ENCODE results near the gene PAFAH1B2.
"Not testable (repeated sequence)": the region's sequence is repeated elsewhere in the genome, so short reads cannot be mapped to it uniquely, and the experiment has no call there.

PAFAH1B2 gene

DNA sequence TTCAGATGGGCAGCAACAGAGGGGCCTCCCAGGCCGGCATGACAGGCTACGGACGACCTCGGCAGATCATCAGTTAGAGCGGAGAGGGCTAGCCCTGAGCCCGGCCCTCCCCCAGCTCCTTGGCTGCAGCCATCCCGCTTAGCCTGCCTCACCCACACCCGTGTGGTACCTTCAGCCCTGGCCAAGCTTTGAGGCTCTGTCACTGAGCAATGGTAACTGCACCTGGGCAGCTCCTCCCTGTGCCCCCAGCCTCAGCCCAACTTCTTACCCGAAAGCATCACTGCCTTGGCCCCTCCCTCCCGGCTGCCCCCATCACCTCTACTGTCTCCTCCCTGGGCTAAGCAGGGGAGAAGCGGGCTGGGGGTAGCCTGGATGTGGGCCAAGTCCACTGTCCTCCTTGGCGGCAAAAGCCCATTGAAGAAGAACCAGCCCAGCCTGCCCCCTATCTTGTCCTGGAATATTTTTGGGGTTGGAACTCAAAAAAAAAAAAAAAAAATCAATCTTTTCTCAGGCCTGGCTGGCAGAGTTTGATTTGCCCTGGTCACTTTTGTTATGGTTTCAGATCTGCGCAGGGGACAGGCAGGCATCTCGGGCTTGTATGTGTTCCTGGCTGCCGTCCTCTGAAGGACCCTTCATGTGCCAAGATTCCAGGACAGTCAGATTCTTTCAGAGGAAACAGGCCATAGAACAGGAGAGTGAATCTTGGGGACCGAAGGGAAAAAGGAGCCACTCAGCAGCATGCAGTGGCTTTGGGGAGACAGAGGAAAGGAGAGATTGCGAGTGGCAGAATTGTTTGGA is 60.4 kb downstream of the PAFAH1B2 start:
- no peak for DNase-seq

DNA sequence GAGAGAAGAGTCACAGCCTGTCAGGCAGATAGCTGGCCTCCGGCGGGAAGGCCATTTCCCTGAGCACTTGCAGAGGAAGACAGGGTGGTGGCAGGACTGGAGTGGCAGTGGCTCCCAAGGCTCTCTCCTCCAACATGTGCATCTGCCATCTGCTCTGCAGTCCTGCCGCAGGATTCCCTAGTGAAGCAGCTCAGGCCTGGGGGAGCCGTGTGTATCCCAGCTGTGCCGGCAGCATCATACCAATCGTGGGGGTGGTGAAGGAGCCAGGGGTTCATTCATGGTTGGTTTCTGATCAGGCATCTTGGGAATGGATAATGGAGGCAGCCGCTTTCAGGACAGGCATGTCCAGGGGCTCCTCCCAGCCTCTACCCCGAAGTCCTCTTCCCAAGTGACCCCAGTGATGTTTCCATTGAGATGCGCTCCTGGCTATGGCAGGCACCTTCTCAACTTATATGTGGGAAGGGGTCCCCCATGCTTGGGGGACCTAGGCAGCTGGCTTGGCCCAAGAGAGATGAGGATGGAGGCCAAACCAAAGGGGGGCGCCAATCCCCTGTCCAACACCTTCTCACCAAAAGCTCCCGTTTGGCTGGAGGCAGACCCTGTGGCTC is 61.2 kb downstream of the PAFAH1B2 start:
- DNase-seq, result no peak

DNA sequence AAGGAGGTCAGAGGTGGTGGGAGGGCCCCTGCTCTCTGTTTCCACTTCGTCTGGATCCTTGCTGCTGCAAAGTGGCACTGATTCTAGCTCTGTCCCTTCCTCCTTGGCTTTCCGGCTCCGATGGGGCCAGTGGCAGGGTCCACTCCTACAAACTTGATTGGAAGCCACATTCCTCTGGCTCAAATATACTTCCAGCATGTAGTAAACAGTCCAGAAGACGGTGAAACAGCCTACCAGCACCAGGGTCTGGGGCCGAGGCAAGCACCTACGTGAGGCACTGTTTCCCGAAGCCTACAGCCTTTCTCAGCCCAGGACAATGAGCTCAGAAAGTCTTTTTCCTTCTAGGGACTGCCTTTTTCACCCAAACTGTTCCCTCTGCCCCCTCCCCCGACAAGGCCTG is 62.0 kb downstream of the PAFAH1B2 start:
- DNase-seq, result not testable (repeated sequence)

DNA sequence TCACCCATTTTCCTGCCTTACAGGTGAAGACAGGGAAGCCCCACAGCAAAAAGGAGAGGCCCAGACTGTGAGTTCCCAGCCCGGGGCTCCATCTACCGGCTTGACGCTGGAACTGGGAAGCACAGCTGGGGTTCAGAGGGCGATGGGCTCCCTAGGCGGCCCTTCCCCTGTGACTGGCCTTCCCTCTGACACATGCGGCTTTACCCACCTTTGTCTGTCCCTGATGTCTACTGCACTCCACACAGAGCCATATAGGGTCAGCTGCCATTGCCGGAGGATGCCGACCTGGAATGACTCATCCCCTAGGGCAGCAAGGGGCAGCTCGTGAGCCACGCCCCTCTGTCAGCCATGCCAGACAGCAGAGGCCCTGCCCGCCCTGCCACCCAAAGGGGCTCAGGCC is 62.8 kb downstream of the PAFAH1B2 start:
- not testable (repeated sequence) for DNase-seq

DNA sequence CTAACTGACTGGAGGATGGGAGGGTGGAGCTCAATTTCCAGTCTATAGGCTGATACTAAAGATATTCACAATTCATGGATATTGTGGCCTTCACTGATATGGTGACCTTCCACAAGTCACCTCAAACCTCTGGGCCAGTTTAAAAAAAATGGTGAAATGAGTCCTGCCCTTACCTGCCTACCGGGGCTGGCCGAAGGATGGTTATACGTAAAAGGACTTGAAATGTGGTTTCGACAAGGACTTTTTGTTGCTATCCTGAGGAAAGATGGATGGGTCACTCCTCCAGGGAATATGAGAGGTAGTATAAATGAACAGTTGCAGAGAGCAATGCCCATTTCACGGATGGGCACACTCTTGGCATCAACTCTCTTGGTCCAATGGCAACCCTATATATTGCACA is 63.4 kb downstream of the PAFAH1B2 start:
- not testable (repeated sequence) for DNase-seq

DNA sequence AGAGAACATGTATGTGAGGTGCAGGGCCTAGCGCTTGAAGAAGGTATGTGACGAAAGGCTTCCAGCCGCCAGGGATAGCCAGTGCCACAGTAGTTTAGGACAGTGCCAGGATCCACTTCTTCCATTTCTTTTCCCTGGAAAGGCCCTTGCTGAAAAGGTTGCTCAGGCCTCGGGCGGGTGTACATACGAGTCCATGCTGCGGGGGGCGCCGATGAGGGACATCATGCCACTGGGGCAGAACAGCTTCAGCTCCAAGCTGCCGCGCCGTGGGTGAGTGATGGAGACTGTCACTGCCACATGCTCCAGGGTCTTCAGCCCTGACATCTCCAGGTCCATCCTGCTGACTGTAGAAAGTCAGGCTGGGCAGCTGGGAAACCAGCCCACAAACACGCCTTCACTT is 64.6 kb downstream of the PAFAH1B2 start:
- not testable (repeated sequence) for DNase-seq

DNA sequence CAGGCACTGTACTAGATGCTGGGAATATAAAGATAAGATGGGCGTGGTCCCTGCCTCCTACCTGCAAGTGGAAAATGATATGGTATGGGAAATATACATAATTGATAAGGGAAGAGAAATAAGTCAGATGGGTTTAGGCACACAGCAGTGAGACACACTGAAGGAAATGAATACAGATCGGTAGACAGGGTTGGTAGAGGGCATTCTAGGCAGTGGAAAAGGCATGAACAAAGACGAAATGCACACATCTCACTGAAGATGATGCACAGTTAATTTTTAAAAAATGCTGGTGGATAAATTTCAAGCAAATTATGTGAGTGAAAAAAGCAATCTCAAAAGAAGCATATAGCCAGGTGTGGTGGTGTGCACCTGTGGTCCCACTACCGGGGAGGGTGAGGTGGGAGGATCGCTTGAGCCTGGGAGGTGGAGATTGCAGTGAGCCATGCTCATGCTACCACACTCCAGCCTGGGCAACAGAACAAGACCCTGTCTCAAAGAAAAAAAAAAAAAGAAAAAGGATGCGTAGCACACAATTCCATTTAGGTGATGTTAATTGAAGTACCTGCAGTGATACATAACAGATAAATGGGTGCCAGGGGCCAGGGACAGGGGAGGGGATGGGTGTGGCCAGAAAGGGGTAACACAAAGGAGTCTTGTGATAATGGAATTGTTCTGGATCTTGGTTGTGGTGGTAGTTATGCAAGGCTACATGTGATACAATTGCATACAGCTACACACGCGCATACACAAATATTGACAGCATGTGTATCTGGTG is 65.5 kb downstream of the PAFAH1B2 start:
- not testable (repeated sequence) for DNase-seq

DNA sequence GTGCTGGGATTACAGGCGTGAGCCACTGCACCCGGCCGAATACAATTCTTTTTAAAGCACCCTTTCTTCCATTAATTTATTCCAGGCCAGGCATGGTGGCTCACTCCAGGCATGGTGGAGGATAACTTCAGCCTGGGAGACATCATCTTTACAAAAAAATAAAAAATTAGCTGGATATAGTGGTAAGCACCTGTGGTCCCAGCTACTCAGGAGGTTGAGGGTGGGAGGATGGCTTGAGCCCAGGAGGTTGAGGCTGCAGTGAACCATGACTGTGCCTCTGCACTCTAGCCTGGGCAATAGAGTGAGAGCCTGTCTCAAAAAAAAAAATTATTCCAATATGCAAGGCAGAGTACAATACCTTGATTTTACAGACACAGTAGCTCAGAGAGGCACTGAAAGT is 66.5 kb downstream of the PAFAH1B2 start:
- no peak for DNase-seq

DNA sequence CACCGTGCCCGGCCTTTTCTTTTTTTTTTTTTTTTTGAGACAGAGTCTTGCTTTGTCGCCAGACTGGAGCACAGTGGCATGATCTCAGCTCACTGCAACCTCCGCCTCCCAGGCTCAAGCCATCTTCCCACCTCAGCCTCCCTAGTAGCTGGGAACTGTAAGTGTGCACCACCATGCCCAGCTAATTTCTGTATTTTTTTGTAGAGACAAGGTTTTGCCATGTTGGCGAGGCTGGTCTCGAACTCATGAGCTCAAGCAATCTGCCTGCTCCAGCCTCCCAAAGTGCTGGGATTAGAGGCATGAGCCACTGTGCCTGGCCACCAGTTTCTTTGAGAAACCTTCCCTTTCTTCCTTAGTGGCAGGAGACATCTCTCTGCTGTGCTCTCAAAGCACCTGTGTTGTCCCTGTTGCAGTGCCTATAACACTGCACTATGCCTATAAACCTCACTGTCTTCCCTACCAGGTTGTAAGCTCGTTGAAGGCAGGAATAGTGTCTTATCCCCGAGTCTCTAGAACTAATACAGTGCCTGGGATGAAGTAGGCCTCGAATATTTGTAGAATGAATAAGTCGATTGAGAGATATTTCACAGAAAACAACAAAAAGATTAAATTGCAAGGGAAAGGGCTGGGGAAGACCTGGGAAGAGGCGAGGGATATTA is 68.7 kb downstream of the PAFAH1B2 start:
- no peak for DNase-seq

DNA sequence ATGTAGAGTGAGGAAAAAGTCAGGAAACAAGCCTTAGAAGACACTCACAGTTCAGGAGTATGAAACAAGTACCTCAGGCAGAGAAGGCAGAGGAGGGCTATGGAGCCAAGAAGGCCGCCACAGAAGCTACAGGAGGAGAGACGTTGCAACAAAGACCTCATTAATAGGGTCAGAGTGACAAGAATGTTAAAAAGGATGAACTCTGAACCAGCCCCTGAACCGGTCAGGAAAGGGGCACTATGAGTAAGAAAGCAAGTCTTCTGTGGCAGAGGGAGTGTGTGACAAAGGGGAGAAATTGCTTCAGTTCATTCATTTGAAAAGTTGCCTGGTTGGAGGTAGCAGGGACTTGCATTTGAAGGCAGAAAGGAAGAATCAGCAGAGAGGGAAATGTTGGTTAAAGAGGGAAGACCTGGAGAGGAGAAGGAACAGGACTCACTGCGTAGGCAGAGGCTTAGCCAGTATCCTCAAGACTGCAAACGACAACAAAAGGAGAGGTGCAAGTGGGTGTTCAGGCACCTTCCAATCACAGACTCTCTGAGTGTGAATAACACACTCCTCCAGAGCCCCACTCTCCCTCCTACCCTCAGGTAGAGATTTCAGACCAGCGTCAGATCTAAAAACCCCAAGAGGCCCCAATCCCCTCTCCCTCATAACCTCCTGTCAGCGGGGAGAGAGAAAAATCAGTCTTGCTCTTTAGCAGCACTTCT is 70.5 kb downstream of the PAFAH1B2 start:
- no peak for DNase-seq

DNA sequence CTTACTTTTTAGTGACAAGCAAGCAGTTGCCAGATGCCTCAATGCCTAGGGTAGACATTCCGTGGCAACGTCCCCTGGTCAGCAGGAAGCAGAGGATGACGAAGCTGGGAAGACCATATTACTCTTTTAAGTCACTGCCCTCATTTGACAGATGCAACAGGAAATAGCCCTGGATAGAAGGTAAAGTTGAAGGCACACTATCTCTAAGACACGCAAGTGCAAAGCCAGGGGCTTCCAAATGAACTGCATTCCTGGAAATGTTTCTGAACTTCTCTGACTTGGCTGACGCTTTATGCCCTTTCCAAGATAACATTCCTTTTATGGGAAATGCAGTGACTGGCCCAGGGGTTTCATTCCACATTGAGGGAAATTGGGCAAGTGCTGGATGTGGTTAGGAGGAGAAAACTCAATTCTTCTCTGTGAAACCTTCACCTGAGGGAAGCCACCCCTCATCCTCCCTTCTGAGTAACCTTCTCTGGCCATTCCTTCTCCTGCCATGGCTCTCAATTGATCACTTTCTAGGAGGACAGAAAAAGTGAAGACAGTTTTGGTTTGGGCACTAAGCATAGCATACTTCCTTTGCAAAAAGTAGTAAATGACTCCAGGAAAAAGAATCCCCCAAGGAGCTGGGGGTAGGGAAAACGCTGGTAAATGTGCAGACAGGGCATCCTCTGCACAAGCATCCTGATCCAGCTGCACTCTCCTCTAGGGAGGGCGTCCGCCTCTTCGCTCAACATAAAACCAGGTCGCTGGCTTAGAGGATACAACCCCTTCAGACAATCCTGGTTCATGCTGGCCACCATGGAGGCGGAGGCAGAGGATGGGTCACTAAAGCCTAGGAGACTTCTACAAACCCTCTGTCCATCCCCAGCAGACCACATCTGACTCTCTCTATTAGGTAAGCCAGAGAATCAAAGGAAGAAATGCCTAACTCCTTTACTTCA is 73.3 kb downstream of the PAFAH1B2 start:
- no peak for DNase-seq

DNA sequence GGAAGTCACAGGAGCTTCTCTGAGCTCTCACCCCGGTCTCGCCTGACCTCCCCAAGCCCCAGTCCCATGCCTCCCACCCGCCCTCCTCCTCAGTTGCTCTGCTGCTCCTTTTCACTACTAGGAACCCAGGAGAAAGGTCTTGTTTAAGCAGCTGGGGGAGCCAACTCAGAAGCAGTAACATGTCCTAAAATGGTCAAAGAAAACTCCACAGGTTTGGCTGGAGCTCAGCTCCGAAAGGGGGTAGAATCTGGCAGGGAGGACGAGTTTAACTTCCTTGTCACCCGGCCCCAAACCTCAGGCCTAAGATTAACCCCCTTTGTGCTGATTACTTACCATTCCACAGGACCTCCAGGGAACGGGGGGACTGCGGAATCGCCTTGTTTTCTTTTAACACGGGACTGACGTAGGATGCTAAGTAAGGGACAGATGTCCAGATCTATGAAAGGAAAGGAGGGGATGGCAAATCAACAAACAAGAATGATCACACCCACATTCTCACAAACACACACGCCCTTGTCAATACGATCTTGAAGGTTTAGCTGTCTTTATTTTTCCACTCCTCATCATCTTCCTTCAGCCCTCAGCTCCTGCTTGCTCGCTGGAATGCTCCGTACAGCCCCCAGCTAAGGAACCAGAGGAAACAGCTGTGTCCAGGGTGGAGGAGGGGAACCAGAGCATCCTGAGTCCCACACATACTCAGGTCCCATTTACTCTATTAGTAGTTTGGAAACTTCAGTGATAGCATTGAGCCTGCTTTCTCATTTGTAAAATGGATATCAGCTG is 74.2 kb downstream of the PAFAH1B2 start:
- no peak for DNase-seq

DNA sequence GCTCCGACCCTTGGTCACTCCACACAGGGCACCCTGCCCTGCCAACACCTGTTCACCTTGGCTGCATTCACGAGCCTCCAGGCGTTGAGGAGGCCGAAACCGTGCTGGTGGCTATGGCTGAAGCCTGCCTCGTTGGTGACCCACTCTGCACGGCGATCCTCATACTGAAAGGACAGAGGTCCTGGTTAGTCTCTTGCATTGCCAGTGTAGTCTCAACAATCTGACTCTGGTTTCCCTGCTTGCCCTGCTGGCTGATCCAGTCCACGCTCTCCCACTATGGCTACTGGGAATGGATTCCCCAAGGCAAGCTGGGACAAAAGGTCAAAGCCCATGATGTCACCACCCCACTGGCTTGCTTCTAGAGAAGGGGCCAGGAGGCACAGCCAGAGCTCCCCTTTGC is 74.9 kb downstream of the PAFAH1B2 start:
- no peak for DNase-seq

DNA sequence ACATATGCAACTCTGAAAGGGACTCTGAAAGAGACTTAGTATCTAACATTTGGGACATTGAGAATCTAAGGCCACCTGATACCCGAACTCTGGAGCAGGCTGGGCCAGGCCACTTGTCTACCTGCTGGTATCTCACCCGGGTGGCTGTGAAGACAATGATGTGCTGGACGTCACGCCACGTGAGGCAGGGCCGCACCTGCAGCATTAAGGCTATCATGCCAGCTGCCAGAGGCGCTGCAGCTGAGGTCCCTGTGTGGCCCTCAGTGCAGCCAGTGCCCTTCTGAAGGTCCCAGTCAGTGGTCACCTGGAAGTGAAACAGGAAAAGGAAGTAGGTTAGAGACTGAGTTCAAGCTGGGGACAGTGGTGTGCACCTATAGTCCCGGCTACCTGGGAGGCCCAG is 75.4 kb downstream of the PAFAH1B2 start:
- no peak for DNase-seq

DNA sequence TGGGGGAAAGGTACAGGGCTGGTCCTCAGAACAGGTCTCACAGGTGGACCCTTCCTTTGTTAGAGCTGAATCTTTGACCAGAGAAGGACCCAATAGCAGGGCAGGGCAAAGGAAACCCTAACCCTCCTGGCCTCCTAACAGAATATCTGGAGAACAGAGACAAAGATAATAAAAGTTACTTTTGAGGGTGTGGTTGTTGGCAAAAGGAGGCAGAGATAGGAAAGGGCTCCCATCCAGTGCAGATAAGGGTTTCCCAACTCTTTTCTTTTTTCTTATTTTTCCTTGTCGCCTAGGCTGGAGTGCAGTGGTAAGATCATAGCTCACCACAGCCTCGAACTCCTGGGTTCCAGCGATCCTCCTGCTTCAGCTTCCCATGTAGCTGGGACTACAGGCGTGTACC is 75.9 kb downstream of the PAFAH1B2 start:
- DNase-seq, result no peak

DNA sequence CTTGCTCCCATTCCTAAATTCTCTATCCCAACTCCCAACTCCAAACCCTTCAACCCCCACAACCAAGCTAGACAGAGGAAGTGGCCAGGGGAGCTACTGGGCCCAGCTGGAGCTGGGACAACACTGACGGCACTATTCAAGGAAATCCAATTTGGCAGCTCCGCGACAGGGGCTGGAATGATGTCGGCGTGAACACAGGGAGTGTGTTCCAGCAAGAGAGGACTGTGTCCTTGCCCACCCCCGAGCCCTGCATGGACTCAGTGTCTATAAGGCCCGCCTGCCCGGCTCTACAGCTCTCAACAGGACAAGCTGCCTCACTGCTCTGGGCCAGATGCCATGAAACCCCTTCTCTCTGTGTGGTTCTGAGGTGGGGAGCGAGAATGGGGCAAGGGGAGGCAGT is 76.5 kb downstream of the PAFAH1B2 start:
- DNase-seq, result no peak

DNA sequence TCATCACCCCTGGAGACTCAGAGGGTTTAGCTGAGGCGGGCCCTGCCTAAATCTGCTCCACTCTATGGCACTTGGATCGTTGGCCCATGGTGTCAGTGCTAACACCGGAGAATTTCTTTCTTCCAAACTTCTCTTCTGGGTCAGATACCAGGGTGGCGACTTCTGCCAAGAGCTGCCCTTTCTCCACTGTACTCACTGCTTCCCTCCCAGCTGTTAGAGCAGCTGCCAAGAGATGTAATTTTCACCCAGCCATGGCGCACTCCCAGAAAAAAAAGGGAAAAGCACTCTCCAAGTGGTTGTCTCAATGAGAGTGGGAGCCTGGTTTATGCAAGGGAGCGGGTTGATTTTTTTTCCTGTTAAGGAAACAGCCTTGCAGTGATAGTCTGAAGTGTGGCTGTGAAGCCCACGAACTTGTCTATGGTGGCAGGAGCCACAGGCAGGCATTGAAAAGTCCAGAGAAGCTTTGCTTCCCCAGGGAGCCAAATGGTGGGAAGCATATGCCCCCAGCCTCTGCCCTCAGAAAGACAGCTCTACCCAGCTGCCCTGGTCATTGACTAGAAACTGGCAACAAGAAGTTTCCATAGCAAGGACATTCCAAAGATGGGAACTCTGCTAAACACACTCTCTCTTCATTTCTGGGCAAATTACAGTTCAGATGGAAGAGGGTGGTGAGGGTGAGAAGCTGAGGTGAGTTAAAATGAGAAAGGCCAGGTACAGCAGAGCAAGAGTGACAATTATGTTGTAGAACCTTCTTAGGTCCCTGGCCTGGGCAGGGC is 77.1 kb downstream of the PAFAH1B2 start:
- no peak for DNase-seq

DNA sequence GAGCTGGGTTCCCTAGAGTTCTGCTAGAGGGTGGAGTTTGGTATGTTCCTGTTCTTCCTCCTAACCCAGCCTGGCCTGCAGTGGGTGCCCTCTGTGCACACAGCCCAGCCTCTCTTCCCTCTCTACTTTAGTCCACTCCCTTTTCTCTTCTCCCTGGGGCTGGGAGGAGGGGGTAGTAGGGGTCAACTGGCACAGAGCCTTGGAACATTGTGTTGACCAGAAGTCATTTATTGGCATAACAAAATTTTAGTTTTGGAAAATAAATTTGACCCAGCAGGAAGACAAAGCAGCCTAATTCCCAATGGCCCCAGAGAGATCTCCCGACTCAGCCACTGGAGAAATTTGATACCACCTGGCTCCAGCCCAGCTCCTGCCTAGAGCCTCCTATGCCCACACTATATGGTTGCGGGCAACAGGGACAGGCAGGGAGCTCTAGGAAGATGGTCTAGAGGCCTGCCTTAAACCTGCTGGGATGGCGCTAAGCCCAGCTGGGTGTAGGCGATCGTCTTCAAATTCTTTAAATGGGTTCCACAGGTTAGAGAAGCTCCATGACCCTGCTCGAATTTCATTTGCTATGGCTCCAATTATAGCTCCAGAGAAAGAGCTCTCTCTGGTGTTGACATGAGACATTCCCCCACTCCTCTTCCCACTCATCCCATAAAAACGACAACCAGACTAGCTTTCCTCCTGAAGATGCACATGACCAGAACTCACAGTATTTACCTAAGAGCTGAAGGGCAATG is 77.9 kb downstream of the PAFAH1B2 start:
- peak in 2 of 4 experiments; percentile 9 to 19 for DNase-seq
